ENCODE data around the gene IMPACT.

DNA sequence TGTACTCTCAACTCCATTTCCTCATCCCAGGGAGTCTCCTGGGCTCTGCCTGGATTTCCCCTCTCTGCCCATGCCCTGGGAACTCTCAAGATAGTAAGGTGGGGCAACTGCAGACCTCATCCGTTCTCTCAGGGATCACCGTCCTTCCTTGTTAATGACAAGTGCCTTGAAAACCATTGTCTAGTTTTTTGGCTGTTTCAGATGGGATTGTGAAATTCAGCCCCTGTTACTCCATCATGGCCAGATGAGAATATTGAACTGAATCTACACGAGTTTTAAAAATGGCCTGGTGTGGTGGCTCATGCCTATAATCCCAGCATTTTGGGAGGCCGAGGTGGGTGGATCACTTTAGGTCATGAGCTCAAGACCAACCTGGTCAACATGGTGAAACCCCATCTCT is 33.3 kb downstream of the IMPACT start:
- TF ChIP-seq POLR2A (IDR thresholded peaks at IDR 0.05): no peak
- TF ChIP-seq, protein P1, sequence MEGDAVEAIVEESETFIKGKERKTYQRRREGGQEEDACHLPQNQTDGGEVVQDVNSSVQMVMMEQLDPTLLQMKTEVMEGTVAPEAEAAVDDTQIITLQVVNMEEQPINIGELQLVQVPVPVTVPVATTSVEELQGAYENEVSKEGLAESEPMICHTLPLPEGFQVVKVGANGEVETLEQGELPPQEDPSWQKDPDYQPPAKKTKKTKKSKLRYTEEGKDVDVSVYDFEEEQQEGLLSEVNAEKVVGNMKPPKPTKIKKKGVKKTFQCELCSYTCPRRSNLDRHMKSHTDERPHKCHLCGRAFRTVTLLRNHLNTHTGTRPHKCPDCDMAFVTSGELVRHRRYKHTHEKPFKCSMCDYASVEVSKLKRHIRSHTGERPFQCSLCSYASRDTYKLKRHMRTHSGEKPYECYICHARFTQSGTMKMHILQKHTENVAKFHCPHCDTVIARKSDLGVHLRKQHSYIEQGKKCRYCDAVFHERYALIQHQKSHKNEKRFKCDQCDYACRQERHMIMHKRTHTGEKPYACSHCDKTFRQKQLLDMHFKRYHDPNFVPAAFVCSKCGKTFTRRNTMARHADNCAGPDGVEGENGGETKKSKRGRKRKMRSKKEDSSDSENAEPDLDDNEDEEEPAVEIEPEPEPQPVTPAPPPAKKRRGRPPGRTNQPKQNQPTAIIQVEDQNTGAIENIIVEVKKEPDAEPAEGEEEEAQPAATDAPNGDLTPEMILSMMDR (IDR thresholded peaks at IDR 0.05): no peak
